B cell (primary cell): ENCODE data around the gene CCDC178. TPM values are rescaled to one million over a fixed set of nuclear protein-coding genes. Genes with fewer than 3 reads are reported as not detected.

Experiments
- ATAC-seq: fragments of 200-7000 bp; cut with Tn5 transposase; one replicate; pipeline ENCODE4 v1.10.0; 2021; ENCODE audit warnings: low read depth, mild to moderate bottlenecking, moderate number of reproducible peaks, moderate library complexity
- CTCF ChIA-PET: fragments of 350-600 bp; sonication (Branson Sonifier 250); formaldehyde crosslinking; loops from one replicate; lab custom pipeline; 2021; ENCODE audit warnings: antibody characterized with exemption, inconsistent platforms; lab: Charles Lee
- POLR2A ChIA-PET: fragments of 350-600 bp; sonication (Branson Sonifier 250); formaldehyde crosslinking; loops from one replicate; lab custom pipeline; 2021; ENCODE audit warnings: antibody characterized with exemption; lab: Charles Lee
- DNase-seq: peaks from one replicate; pipeline ENCODE4 v3.0.0; 2013
- H2AFZ ChIP-seq: 2 replicates; pipeline ENCODE4 v1.6.1; 2012; ENCODE audit warnings: mild to moderate bottlenecking, low read depth, low read length; ENCODE audit not compliant: insufficient read depth, poor library complexity, severe bottlenecking
- H3K27ac ChIP-seq, 2 donors: 1 replicate in 1 of 2; 2 replicates in 1 of 2; pipeline ENCODE4 v1.5.1; 2012 to 2013; ENCODE audit warnings: low read length in 2 of 2, mild to moderate bottlenecking in 2 of 2, moderate library complexity in 1 of 2
- H3K27me3 ChIP-seq, 4 experiments: fragments of 200-600 bp in 1 of 4; sonication (generic) in 1 of 4; replicated peaks in 1 of 4; 1 replicate in 2 of 4; 2 replicates in 2 of 4; pipeline versions ENCODE4 v1.6.1 to v1.7.0; 2013 to 2016; ENCODE audit warnings: low read length in 3 of 4, mild to moderate bottlenecking in 2 of 4, mixed read lengths in 1 of 4, moderate library complexity in 1 of 4; ENCODE audit not compliant: insufficient read depth in 4 of 4, control insufficient read depth in 3 of 4; ENCODE audit errors: control extremely low read depth in 1 of 4
- H3K36me3 ChIP-seq, 2 experiments: replicated peaks in 1 of 2; 1 replicate in 1 of 2; 2 replicates in 1 of 2; pipeline versions ENCODE4 v1.6.1 to v1.7.1; 2013; ENCODE audit warnings: low read length in 1 of 2; ENCODE audit not compliant: insufficient read depth in 2 of 2, control insufficient read depth in 1 of 2; ENCODE audit errors: control extremely low read depth in 1 of 2, extremely low read depth in 1 of 2
- H3K4me1 ChIP-seq, 2 donors: fragments of 200-600 bp in 1 of 2; sonication (generic) in 1 of 2; 1 replicate in 1 of 2; 2 replicates in 1 of 2; pipeline versions ENCODE4 v1.5.1 to v1.6.1; 2013 to 2017; ENCODE audit warnings: low read length in 2 of 2; ENCODE audit not compliant: control insufficient read depth in 2 of 2, insufficient read depth in 2 of 2
- H3K4me2 ChIP-seq: replicated peaks from 2 replicates; pipeline ENCODE3; 2012; ENCODE audit warnings: mild to moderate bottlenecking, low read depth, low read length; ENCODE audit not compliant: poor library complexity, severe bottlenecking
- H3K4me3 ChIP-seq, 5 experiments: fragments of 200-600 bp in 1 of 5; sonication (generic) in 1 of 5; 1 replicate in 3 of 5; 2 replicates in 2 of 5; pipeline versions ENCODE4 v1.5.1 to v1.7.0; 2011 to 2016; ENCODE audit warnings: low read length in 4 of 5, mild to moderate bottlenecking in 4 of 5, low read depth in 2 of 5, control low read depth in 1 of 5, moderate library complexity in 1 of 5; ENCODE audit not compliant: insufficient read depth in 1 of 5; ENCODE audit errors: control extremely low read depth in 1 of 5, extremely low read depth in 1 of 5
- H3K79me2 ChIP-seq: fragments of 200-600 bp; sonication (generic); one replicate; pipeline ENCODE4 v1.6.0; 2016; ENCODE audit warnings: low read length; ENCODE audit not compliant: control insufficient read depth, insufficient read depth
- H3K9ac ChIP-seq: fragments of 200-600 bp; sonication (generic); 2 replicates; pipeline ENCODE4 v1.6.1; 2017; ENCODE audit warnings: mild to moderate bottlenecking, low read length, moderate library complexity
- H3K9me3 ChIP-seq, 3 donors: one replicate each; pipeline versions ENCODE4 v1.6.1 to v1.7.1; 2013; ENCODE audit warnings: low read length in 2 of 3; ENCODE audit not compliant: control insufficient read depth in 2 of 3, insufficient read depth in 1 of 3; ENCODE audit errors: control extremely low read depth in 1 of 3
- H4K20me1 ChIP-seq: 2 replicates; pipeline ENCODE4 v1.6.0; 2012; ENCODE audit warnings: mild to moderate bottlenecking, low read length; ENCODE audit not compliant: insufficient read depth, control insufficient read depth, poor library complexity, severe bottlenecking
- H3K27ac Mint-ChIP-seq: one replicate; pipeline ENCODE4 v1.8.0; 2021; ENCODE audit warnings: mixed read lengths
- H3K27me3 Mint-ChIP-seq: one replicate; pipeline ENCODE4 v1.8.0; 2021; ENCODE audit warnings: mixed read lengths
- H3K4me1 Mint-ChIP-seq: one replicate; pipeline ENCODE4 v1.8.0; 2021; ENCODE audit warnings: mixed read lengths
- H3K4me3 Mint-ChIP-seq: one replicate; pipeline ENCODE4 v1.8.0; 2021; ENCODE audit warnings: mixed read lengths
- H3K9me3 Mint-ChIP-seq: one replicate; pipeline ENCODE4 v1.8.0; 2022; ENCODE audit warnings: mixed read lengths; ENCODE audit not compliant: insufficient read depth
- EZH2 ChIP-seq: IDR thresholded peaks from 2 replicates; pipeline ENCODE4 v1.6.1; 2012; ENCODE audit warnings: borderline replicate concordance, low read depth, mild to moderate bottlenecking, moderate library complexity, low read length; ENCODE audit not compliant: insufficient read depth, poor library complexity, severe bottlenecking
- WGBS: methylation state at CpG from one replicate; pipeline ENCODE4 v1.1.5; 2013; ENCODE audit warnings: missing lambda C conversion rate; ENCODE audit not compliant: insufficient coverage; 5-methylcytosine and 5-hydroxymethylcytosine counted together
- intact Hi-C: fragments of 100-400 bp; cut with micrococcal nuclease; formaldehyde crosslinking; loops from one replicate; pipeline ENCODE4 v1.10.0; 2022
- polyA plus RNA-seq: library from polyadenylated mRNA; depleted of rRNA; stranded (reverse); fragments of >200 nt; gene quantifications from 2 replicates; pipeline ENCODE4 v1.2.3, GENCODE V29; 2012
- total RNA-seq, 2 donors: library from RNA; stranded (reverse); fragments of 120-200 nt in 1 of 2; gene quantifications; 1 replicate in 1 of 2; 2 replicates in 1 of 2; pipeline versions ENCODE4 v1.2.3 to v1.2.4, GENCODE V29; 2013 to 2022
- TF ChIP-seq, protein P1 (sequence below): fragments of 200-600 bp; IDR thresholded peaks from one replicate; pipeline ENCODE4 v1.8.0; 2022; ENCODE audit warnings: antibody characterized with exemption, mild to moderate bottlenecking

The CCDC178 gene
- total and polyA plus RNA-seq, 2 donors (not counting 1 experiment from before 2014, with no cell fraction given): not detected

DNA sequence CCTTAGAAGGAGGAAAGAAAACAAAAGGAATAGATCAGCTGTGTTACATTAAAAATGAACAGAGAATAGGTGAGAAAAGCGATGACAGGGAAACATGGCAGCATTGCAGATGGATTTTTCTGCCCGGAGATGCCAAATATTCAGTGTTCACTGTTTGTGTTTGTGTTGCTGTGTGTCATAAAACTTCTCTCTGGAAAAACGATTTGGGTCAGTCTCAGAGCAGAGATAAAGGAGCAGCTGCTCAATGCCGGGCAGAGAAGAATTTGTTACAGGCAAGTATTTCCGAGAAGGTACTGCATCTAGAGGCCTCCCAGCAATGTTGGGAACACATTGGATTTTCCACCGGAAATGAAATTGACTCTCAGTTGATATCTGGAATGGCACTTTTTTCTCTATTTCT is 511.3 kb downstream of the CCDC178 start:
- no peaks in the 10 kb centered on the region for H3K79me2 ChIP-seq
- no peaks in the 10 kb centered on the region for H3K9me3 Mint-ChIP-seq
- no peak overlapping the region for H3K27ac ChIP-seq
- TF ChIP-seq EZH2: no peak
- TF ChIP-seq, protein P1, sequence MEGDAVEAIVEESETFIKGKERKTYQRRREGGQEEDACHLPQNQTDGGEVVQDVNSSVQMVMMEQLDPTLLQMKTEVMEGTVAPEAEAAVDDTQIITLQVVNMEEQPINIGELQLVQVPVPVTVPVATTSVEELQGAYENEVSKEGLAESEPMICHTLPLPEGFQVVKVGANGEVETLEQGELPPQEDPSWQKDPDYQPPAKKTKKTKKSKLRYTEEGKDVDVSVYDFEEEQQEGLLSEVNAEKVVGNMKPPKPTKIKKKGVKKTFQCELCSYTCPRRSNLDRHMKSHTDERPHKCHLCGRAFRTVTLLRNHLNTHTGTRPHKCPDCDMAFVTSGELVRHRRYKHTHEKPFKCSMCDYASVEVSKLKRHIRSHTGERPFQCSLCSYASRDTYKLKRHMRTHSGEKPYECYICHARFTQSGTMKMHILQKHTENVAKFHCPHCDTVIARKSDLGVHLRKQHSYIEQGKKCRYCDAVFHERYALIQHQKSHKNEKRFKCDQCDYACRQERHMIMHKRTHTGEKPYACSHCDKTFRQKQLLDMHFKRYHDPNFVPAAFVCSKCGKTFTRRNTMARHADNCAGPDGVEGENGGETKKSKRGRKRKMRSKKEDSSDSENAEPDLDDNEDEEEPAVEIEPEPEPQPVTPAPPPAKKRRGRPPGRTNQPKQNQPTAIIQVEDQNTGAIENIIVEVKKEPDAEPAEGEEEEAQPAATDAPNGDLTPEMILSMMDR: no peak
- CTCF ChIA-PET: interaction anchor here (1.0 to 6.6 kb wide), 4 partner anchors 12 to 353 kb away, joined by 3 to 51 read pairs (median 4); no protein-coding TSS in a partner anchor
- H3K36me3 ChIP-seq: no peaks in the 10 kb centered on the region
- no peak overlapping the region for H3K4me2 ChIP-seq
- 86% methylated on average over 5 of the region's 6 CpGs for WGBS
- H3K9me3 ChIP-seq: peaks cover 0 to 1% (median 0%) of the 10 kb centered on the region in 3 donors
- H3K27me3 ChIP-seq: peaks cover 0 to 5% (median 1%) of the 10 kb centered on the region in 4 experiments
- H3K4me3 Mint-ChIP-seq: no peak overlapping the region
- H3K27ac Mint-ChIP-seq: no peak overlapping the region
- no peaks in the 10 kb centered on the region for H4K20me1 ChIP-seq
- no peak overlapping the region for H2AFZ ChIP-seq
- POLR2A ChIA-PET: interaction anchor here (0.6 kb wide), 1 partner anchor 160 kb away, joined by 3 read pairs; no protein-coding TSS in a partner anchor
- H3K4me1 ChIP-seq: no peaks in the 10 kb centered on the region
- H3K27me3 Mint-ChIP-seq: no peaks in the 10 kb centered on the region
- DNase-seq: no peak
- ATAC-seq: no peak
- peaks cover 3% of the 10 kb centered on the region for H3K4me1 Mint-ChIP-seq
- H3K4me3 ChIP-seq: no peak overlapping the region
- no peak overlapping the region for H3K9ac ChIP-seq
- intact Hi-C loops: no loop called here

DNA sequence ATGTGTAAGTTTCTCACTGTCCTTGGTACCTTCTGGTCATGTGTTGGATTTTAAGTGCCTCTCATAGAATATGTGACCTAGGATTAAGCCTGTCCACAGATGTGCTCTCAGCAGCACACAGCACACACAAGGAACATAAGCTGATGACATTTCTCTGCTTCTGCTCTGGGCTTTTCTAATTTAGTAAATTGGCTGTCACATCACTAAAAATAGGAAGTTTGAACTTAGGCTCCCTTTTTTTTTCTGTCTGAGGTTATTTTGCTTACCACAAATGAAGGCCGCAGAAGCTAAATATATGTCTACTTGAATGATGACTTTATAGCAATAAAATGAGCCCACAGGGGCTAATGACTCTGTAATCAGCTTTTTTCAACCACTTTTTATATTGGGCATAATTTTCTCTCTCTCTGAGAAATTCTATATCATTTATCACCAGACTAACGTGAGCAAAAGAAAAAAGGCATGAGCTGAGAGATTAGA is 517.5 kb downstream of the CCDC178 start:
- intact Hi-C loops: no loop called here
- POLR2A ChIA-PET: interaction anchor here (0.7 to 1.1 kb wide), 3 partner anchors 151 to 208 kb away, joined by 3 to 9 read pairs (median 3); no protein-coding TSS in a partner anchor
- peak overlapping the region; percentile 1 for H3K27ac Mint-ChIP-seq

More for the DNA sequence above, 517.5 kb downstream of the CCDC178 start:
- no peak overlapping the region for H2AFZ ChIP-seq
- peak overlapping the region; percentile 0 for H3K9ac ChIP-seq
- peaks cover 0 to 5% (median 1%) of the 10 kb centered on the region in 4 experiments for H3K27me3 ChIP-seq
- H3K4me1 ChIP-seq: peaks cover 38 to 43% of the 10 kb centered on the region in 2 donors
- no peak overlapping the region for H3K4me3 ChIP-seq
- DNase-seq (peak; percentile 69), ATAC-seq (peak; percentile 37)
- no CpG with 5 or more reads among the region's 2 CpGs for WGBS
- H3K36me3 ChIP-seq: no peaks in the 10 kb centered on the region
- Mint-ChIP-seq H3K4me1 (peaks cover 38% of the 10 kb centered on the region), H3K4me3 (no peak overlapping the region), H3K9me3 (no peaks in the 10 kb centered on the region), H3K27me3 (no peaks in the 10 kb centered on the region)
- H3K9me3 ChIP-seq: no peaks in the 10 kb centered on the region
- H3K27ac ChIP-seq: peak overlapping the region; percentile 16 to 17
- H3K79me2 ChIP-seq: peaks cover 20% of the 10 kb centered on the region
- CTCF ChIA-PET: interaction anchor here (0.8 to 4.6 kb wide), 16 partner anchors 8 to 346 kb away, joined by 3 to 65 read pairs (median 5); no protein-coding TSS in a partner anchor
- no peaks in the 10 kb centered on the region for H4K20me1 ChIP-seq
- TF ChIP-seq, protein P1: no peak
- no peak for TF ChIP-seq EZH2
- H3K4me2 ChIP-seq: peak overlapping the region; percentile 33
